RWPE2 (cell line): ENCODE measurements around the gene HNRNPA2B1.
"Not testable (repeated sequence)": the region's sequence is repeated elsewhere in the genome, so short reads cannot be mapped to it uniquely, and the experiment has no call there.

Experiments
- ATAC-seq: fragments of 200-7000 bp; cut with Tn5 transposase; 3 replicates; pipeline ENCODE4 v1.9.1; 2021; ENCODE audit warnings: low read depth
- DNase-seq: peaks from one replicate; pipeline ENCODE4 v3.0.0-alpha.2; 2020; ENCODE audit warnings: low spot score
- H3K27ac ChIP-seq: fragments of 450-650 bp; 2 replicates; pipeline ENCODE4 v1.5.1; 2017; ENCODE audit warnings: mild to moderate bottlenecking; ENCODE audit not compliant: poor library complexity, severe bottlenecking
- H3K27me3 ChIP-seq: fragments of 250-450 bp; sonication (Bioruptor Pico); 2 replicates; pipeline ENCODE4 v1.5.1; 2021; ENCODE audit warnings: mild to moderate bottlenecking, moderate library complexity; ENCODE audit not compliant: insufficient read depth, poor library complexity, severe bottlenecking
- H3K36me3 ChIP-seq: fragments of 250-450 bp; sonication (Bioruptor Pico); 2 replicates; pipeline ENCODE4 v1.5.1; 2020; ENCODE audit warnings: low read depth, mild to moderate bottlenecking, moderate library complexity
- H3K4me1 ChIP-seq: fragments of 250-450 bp; sonication (Bioruptor Pico); 2 replicates; pipeline ENCODE4 v1.5.1; 2021; ENCODE audit warnings: mild to moderate bottlenecking, moderate library complexity; ENCODE audit not compliant: insufficient read depth, poor library complexity, severe bottlenecking
- H3K4me3 ChIP-seq: fragments of 250-450 bp; sonication (Bioruptor Pico); 2 replicates; pipeline ENCODE4 v1.5.1; 2021; ENCODE audit warnings: mild to moderate bottlenecking, moderate library complexity; ENCODE audit not compliant: severe bottlenecking
- H3K9me3 ChIP-seq: fragments of 250-450 bp; sonication (Bioruptor Pico); 2 replicates; pipeline ENCODE4 v1.5.1; 2021; ENCODE audit warnings: mild to moderate bottlenecking, moderate library complexity; ENCODE audit not compliant: severe bottlenecking
- CTCF ChIP-seq: fragments of 450-650 bp; IDR thresholded peaks from one replicate; pipeline ENCODE4 v1.5.1; 2017; ENCODE audit warnings: mild to moderate bottlenecking, moderate library complexity; ENCODE audit not compliant: poor library complexity, severe bottlenecking

The HNRNPA2B1 gene

GRCh38 chr7:26166684-26167266, 33.8 kb downstream of the HNRNPA2B1 start:
- H3K27me3 ChIP-seq, result no peaks in the 10 kb centered on the region
- ATAC-seq (0 out of 3 replicates have a peak, but pooled peaks have one; percentile 35), DNase-seq (no peak)
- no peaks in the 10 kb centered on the region for H3K9me3 ChIP-seq
- H3K36me3 ChIP-seq, result peaks cover 3% of the 10 kb centered on the region; the same call in 1 of the 2 replicates
- TF ChIP-seq CTCF, result no peak
- H3K4me3 ChIP-seq, result no peak overlapping the region
- no peak overlapping the region for H3K27ac ChIP-seq
- H3K4me1 ChIP-seq, result peaks cover 5% of the 10 kb centered on the region

- Histone ChIP-seq H3K4me3 (no peak overlapping the region), H3K9me3 (no peaks in the 10 kb centered on the region), H3K27me3 (no peaks in the 10 kb centered on the region), H3K36me3 (no peaks in the 10 kb centered on the region), H3K27ac (no peak overlapping the region), H3K4me1 (peaks cover 5% of the 10 kb centered on the region)
- ATAC-seq, result no peak; the same call in 2 of the 3 replicates
- no peak for TF ChIP-seq CTCF
- no peak for DNase-seq
These were observed 34.4 kb downstream of the HNRNPA2B1 start for GRCh38 chr7:26165950-26166683.

DNA sequence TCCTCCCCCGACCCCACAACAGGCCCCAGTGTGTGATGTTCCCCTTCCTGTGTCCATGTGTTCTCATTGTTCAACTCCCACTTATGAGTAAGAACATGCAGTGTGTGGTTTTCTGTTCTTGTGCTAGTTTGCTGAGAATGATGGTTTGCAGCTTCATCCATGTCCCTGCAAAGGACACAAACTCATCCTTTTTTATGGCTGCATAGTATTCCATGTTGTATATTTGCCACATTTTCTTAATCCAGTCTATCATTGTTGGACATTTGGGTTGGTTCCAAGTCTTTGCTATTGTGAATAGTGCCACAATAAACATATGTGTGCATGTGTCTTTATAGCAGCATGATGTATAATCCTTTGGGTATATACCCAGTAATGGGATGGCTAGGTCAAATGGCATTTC, 36.7 kb downstream of the HNRNPA2B1 start:
- not testable (repeated sequence) for H3K36me3 ChIP-seq, DNase-seq, H3K27ac ChIP-seq, ATAC-seq, H3K27me3 ChIP-seq, H3K9me3 ChIP-seq, H3K4me3 ChIP-seq
- peaks cover 12% of the 10 kb centered on the region for H3K4me1 ChIP-seq

- H3K27ac ChIP-seq, result no peak overlapping the region
- H3K4me1 ChIP-seq, result peaks cover 18% of the 10 kb centered on the region
- TF ChIP-seq CTCF, result no peak
These were observed 38.1 kb downstream of the HNRNPA2B1 start for GRCh38 chr7:26162431-26162830.

GRCh38 chr7:26160896-26161295, 39.6 kb downstream of the HNRNPA2B1 start:
- H3K4me1 ChIP-seq, result peaks cover 23% of the 10 kb centered on the region
- no peaks in the 10 kb centered on the region for H3K9me3 ChIP-seq
- H3K27me3 ChIP-seq, result no peaks in the 10 kb centered on the region
- H3K27ac ChIP-seq, result no peak overlapping the region
- H3K36me3 ChIP-seq, result no peaks in the 10 kb centered on the region
- TF ChIP-seq CTCF, result no peak
- DNase-seq (no peak), ATAC-seq (no peak)
- no peak overlapping the region for H3K4me3 ChIP-seq

More at GRCh38 chr7:26162431-26162830, 38.1 kb downstream of the HNRNPA2B1 start:
- Histone ChIP-seq H3K9me3 (no peaks in the 10 kb centered on the region), H3K27me3 (no peaks in the 10 kb centered on the region), H3K36me3 (no peaks in the 10 kb centered on the region), H3K4me3 (no peak overlapping the region)
- no peak for ATAC-seq
- DNase-seq, result no peak
